Left renal pelvis (tissue), 4 donors: ENCODE data around the gene CCDC197. TPM values are rescaled to one million over a fixed set of nuclear protein-coding genes. Genes with fewer than 3 reads are reported as not detected.

ENCODE experiments used
- DNase-seq, 4 donors: peaks; one replicate each; pipeline ENCODE4 v3.0.0-alpha.2; 2013; ENCODE audit warnings: low read depth in 4 of 4, low spot score in 3 of 4
- polyA plus RNA-seq, 4 donors: library from polyadenylated mRNA; unstranded; fragments of 120-200 nt; gene quantifications; one replicate each; pipeline ENCODE4 v1.2.1, GENCODE V29; 2013; ENCODE audit not compliant: insufficient read length in 4 of 4

Gene CCDC197
- polyA plus RNA-seq, 4 donors = not detected

DNA sequence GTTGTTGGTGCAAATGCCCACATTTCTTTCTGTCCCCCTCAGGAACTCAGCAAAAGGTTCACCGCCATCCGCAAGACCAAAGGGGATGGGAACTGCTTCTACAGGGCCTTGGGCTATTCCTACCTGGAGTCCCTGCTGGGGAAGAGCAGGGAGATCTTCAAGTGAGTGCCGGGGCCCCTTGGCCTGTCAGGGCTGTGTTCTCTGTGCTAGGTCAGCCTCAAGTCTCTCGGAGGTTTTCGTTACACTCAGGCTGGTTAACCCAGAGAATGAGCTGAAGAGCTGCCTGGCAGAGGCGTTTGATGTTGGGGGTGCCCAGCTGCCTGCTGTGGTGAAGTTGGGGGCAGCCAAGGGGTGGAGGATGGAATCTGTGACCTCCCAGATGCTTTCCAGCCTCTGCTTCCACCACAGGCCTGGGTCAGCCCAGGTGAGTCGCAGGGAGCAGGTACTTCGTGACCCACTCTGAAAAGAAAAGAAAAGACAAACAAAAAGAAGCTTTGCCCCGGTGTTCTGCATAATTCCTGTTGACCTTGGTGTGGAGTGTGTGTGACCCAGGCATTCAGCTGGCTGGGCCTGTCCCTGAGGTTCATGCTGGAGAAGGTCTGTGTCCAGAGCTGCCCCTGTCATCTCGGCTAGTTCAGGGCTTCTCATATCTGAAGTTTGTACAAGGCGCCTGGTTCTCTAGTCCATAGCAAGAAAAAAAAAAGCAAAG is 42.0 kb downstream of the CCDC197 start:
- DNase-seq = no peak

DNA sequence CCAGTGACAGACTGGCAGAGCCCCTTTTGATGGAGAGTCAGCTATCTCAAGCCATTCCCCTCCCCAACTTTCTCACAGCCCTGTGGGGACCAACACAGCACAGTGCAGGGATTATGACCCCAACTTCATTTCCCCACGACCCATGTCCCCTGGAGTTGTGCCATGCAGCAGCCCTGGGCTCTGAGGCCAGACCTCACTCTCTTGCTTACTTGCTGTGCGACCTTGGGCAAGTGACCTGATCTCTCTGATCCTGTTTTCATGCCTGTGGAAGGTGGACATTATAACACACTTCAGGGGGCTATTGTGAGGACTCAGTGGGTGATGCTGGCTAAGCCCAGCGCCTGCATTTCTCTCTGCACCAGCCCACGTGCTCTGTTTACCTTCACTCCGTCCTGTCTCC is 43.1 kb downstream of the CCDC197 start:
- DNase-seq = no peak

DNA sequence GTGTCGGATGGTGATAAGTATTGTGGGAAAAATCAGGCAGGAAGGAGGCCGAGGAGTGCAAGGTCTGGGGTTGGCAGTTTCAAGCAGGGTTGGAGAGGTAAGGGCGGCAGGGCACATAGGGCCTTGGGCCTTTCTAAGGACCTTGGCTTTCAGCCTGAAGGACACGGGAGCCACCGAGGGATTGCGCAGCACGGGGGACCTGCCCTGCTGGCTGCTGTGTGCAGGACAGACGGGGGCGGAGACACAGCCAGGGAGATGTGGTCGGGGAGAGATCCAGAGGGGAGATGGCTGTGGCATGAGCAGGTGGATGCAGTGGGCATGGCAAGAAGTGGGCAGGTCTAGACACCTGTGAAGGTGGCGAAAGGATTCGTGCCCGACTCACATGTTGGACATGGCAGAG is 43.7 kb downstream of the CCDC197 start:
- DNase-seq = no peak

DNA sequence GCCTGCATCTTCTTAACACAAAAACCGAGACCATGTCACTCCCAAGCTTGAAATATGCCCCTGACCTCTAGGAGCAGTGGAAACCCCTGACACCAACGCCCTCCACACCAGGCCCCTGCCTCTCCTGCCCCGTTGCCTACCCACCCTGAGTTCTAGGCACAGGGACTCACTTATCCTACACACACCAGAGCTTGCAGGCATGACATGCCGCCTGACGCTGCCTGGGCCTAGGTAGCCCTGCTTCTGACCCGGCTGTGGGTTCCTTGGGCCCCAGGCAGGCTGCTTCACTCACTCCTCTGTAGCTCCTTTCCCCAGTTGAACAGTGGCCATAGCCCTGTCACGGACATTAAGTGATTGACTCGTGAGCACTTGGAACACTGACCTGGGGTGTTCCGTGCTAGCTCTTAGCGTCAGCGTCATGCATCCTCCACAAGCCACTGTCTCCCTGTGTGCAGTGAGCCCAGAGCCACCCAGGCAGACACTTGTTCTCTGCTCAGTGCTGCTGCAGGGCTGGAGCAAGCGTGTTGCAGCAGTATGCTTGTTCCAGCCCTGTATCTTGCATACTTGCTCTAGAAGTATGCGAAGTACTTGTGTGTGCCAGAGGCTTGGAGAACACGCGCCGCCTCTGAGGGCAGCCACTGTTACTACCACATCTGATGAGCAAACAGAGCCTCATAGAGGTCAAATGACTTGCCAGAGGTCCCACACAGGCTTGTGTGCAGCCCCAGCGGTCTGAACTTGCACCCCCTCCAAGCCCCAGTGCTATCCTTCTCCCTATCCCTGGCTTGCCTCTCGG is 44.6 kb downstream of the CCDC197 start:
- DNase-seq = no peak

DNA sequence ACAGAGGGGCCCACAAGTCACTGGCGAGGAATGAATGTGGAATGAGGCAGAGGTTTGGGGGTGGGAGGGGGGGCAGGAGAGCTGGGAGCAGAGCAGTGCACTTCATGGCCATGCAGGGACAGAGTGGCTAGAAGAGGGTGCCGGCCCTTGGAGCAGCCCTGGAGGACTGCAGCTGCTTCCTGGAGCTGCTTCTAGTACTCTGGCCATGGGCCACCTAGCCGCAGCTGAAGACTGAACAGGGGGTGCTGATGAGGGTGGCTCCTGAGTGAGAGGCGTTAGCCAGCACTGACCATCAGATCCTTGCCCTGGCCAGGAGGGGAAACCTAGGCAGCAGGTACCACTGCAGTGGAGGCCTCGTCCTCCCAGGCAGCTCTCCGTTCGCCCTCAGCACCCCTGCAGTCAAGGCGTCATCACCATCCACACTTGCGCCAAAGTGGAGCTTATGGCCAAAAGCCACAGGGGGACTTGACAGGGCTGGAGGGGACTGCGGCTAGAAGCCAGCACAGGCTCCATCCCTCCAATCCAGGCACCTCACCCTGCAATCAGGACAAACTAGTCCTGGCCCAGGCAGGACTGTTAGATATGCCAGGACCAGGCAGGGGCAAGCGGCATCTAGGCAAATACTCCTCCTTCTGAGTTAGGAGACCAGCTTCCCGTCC is 45.5 kb downstream of the CCDC197 start:
- DNase-seq = no peak

DNA sequence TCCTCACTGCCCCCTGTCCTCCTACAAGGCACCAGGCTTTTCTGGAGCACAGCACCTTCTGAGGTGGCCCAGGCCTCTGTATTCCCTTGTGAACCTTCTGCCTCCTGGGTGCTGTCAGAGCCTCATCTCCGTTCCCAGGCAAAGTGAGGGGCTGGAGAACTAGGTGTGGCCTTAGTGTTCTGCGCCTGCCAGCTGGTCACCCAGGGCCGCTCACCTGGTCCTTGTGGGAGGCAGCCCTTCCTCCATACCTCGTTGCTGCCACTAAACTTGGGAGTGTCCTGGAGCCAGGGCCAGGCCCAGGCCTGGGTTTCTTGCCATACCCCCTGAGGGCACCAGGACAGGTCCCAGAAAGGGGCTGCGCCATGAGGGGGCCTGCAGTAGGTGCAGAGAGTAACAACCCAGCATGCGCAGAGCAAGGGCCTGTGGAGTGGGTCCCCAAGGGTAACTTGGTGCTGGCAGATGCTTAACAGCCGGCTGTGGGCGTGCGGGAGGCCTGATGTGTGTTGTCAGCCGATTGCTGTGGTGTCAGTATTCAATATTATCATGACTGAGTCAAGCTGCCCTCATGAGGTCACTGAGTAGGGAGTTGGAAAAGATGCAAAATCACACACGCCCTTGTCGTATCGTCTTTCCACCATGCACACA is 46.1 kb downstream of the CCDC197 start:
- no peak for DNase-seq

DNA sequence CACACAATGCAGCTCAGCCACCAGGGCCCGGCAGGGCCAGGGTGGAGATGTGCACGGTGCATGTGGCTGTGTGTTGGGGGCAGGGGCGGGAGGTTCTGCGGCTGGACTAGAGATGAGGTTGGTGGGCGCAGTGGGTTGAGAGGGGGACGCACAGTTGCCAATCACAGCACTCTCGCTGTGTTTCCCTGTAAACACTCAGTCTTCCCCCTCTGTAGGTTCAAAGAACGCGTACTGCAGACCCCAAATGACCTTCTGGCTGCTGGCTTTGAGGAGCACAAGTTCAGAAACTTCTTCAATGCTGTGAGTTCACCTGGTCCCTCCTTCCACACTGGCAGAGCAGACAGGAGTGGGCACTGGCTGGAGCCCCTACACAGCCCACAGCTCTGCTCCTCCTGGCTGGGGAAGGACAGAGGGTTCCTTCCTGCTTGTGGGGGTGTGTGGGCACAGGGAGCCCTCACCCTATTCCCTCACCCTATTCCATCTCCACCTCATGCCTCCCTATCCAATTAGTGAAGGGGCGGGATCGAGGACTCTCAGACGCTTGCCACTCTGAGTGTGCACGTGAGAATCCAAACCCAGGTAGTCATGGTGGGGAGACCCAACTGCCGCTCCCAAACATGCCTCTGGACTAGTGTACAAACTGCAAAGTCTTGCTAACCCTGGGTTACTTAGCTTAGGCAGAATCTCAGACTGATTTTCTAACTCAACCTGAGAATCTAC is 46.8 kb downstream of the CCDC197 start:
- DNase-seq = no peak

DNA sequence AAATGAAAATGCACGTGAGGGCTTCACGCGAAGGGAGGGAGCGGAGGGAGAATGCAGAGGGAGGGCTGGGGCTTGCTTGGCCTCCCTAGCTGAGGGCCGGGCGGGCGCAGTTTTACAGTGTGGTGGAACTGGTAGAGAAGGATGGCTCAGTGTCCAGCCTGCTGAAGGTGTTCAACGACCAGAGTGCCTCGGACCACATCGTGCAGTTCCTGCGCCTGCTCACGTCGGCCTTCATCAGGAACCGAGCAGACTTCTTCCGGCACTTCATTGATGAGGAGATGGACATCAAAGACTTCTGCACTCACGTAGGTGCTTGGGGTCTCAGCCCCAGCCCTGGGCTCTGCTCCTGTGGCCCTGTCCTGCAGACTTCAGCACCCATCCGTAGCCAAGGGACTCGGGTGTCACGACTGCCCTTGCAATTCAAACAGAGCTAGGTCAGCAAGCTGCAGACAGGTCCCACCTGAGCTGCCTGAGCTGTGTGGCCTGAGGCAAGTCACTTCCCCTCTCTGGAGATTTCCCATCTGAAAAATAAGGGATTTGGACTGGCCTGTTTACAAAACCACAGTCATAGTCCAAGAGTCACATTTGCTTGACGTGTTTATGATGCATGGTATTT is 47.5 kb downstream of the CCDC197 start:
- DNase-seq = no peak

DNA sequence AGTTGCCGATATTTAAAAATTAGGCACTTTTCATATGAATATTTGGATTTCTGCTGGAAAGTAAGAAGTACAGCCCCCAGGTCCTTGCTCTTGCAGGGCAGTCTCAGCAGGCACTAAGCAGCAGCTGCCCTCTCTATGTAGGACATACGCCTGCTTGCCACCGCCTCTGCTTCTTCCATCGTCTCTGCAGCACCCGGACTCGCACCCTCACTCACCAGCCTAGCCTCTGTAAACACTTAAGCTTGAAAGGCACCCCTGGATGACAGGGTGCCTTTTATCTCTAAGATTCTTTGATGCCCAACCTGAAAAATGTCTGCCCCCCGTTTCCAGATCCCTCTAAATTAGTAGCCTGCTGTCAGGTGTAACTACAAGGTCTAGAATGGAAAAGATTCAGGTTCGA is 48.0 kb downstream of the CCDC197 start:
- DNase-seq = no peak

DNA sequence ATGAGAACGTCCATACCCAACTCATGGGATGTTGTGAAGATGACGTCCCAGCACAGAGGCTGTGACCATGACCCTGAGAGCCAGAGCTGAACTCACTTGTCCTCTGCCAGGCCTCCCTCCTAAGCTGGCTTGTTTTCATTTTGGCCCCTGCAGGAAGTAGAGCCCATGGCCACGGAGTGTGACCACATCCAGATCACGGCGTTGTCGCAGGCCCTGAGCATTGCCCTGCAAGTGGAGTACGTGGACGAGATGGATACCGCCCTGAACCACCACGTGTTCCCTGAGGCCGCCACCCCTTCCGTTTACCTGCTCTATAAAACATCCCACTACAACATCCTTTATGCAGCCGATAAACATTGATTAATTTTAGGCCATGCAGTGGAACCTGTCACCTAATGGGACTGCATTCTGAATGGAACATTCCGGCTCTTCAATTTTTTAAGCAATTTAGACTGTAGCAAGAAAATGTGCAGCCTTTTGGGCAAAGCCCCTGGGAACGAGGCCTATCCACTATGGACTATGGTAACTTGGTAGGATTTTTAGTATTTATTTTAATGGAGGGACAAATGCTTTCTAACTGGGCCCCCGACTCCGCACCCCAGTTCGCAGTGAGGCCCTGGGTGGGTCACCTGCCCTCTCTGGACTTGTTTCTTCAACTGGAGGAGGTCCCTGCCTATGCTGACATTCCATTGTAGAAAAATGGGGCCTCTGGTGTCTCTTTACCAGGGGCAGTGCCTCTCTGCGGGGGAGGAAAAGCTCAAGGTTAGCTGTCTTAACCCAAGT is 48.7 kb downstream of the CCDC197 start:
- DNase-seq = no peak

DNA sequence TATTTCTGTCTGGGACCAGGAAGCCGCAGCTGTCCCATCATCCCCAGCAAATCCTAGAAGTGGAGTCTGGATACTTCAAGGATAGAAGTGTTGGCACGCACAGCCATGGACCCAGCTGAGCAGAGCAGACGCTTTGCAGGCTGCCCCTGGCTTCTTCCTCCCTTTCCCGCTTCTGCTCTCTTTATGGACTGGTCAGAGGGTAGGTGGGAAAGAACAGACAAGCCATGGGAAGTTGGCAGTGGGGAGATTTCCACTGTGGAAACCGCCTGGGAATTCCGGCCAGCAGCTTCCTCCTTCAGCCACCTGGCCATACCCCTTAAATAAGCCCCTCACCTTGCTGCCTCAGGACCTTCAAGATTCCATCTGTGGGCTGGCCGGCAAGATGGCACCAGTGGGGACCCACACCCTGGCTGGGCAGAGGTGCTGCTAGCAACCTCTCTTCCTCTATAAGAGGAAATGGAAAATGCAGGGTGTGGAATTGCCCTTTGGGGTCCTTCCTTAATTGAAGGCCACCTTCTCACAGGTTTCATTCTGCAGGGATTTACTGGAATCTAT is 49.7 kb downstream of the CCDC197 start:
- no peak for DNase-seq

DNA sequence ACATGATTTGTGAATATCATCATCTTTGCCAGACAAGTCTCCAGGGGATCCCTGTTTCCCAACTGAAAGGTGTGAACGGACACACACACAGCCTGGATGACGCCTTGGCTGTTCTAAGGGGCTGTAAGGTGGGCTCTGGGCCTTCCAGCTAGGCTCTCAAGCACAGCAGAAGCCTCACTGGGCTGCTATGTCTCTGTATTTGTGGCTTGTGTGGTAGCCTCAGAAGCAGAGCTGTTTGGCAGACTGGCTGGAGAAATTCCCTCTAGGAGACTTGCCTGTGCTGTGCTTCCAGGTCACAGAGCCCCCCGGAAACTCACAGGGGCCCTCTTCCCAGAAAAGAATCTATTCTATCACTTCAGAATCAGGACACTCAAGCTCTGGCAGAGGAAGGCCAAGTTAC is 50.5 kb downstream of the CCDC197 start:
- no peak for DNase-seq

DNA sequence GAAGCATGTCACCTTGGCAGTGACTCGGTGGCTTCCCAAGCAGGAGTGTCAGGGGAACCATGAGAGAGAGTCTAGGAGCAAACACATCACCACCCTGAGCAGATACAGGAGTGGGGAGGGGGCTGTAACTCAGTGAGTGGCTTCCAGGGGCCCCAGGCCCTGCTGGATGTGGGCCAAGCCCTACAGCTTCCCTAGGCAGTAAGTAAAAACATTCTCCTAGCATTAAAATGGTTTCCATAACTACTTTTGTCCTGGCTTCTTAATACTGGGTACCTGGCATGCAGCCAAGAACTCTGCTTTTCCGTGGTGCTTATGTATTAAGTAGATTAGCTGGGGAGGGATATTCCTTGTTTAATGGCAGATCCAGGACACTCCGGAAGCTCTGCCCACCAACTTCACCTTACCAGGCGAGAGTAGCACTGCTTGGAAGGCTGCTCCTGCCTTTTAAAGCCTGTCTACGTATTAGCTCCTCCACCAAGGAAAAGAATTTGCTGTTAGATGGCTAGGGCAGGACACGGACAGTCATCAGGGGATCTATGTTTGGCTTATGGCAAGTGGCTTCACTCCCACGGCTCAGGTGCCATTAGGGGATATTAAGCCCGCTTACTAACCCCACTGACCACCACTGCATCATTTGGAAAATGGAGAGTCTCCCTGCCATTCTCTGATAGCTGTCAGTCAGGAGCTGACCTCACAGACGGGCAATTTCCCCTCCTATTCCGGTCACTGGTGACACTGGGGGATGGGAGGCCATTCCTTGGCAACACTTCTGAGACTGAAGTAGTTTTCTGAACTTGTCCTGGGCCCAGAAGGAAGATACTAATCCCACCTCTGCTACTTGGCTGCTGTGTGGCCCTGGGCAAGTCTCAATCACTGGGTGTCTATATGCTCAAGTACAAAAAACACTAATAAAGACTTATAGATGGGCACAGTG is 51.9 kb downstream of the CCDC197 start:
- no peak for DNase-seq

DNA sequence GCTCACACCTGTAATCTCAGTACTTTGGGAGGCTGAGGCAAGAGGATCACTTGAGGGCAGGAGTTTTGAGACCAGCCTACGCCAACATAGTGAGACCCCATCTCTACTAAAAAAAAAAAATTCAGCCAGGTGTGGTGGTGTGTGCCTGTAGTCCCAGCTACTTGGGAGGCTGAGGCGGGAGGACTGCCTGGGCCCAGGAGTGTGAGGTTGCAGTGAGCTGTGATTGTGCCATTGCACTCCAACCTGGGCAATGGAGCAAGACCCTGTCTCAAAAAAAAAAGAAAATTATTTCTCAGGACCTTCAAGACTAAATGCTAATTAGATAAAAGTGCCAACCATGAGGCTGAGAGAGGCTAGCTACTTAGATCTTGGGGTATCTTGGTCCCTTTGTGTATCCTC is 52.5 kb downstream of the CCDC197 start:
- DNase-seq = no peak

DNA sequence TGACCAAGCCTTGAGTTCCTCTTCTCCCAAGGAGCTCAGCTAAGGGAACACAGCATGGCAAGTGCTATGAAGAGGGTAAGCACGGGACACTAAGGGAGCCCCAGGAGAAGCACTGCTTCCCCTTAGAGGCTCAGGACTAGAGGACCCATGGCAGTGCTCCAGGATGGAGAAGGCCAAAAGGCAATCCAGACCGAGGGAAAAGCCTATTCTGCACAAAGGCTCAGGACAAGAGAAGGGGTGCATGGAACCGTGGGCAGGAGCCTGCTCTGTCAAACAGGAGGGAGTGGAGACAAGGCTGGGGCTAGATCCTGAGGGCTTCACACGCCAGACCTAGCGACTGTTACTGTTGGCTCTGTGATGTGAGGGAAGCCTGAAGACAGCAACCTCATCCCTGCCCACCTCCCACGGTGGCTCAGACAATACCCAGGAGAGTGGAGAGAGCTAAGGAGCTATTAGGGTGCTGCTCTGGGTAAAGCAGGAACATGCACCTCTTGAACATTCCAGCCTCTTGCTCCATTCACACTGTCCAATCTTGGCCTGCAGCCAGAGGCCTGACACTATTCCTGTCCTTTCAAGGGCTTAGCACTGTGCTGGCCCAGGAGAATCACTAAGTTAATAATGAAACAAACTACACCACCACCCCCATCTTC is 53.3 kb downstream of the CCDC197 start:
- no peak for DNase-seq

DNA sequence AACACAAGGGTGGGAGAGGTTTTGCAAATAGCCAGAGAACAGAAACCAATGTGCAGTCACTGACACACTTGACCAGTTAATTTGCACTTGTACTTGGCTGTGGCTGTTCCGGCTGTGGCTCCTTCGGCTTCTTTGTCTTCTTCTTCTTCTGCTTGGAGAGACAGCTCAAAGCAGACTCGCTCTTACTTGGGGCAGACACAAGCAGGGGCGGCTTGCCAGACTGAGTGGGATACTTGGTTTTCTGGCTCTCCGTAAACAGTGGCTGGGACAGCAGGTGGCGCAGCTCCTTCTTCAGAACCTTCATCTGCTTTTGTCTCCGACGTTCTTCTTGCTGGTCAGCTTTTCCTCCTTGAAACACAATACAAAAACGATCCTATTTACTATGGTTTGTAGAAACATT is 54.0 kb downstream of the CCDC197 start:
- DNase-seq = no peak

DNA sequence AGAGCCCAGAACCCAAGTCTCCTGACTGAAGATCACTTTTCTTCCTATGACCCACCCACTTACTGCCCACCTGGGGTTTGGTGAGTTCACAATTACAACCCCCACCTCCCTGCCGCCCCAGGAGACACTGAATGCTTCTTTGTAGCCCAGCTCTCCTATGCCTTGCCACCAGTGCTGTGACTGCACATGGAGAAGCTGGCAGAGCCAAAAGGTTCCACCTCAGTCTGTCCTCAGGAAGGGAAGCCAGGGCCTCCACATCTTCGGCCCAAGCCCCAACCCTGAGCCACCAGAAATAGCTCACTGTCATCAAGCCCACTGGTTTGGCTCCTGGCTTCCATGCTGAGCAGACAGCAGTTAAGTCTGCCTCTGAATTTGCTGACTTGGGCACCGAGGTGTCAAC is 54.7 kb downstream of the CCDC197 start:
- DNase-seq = no peak

DNA sequence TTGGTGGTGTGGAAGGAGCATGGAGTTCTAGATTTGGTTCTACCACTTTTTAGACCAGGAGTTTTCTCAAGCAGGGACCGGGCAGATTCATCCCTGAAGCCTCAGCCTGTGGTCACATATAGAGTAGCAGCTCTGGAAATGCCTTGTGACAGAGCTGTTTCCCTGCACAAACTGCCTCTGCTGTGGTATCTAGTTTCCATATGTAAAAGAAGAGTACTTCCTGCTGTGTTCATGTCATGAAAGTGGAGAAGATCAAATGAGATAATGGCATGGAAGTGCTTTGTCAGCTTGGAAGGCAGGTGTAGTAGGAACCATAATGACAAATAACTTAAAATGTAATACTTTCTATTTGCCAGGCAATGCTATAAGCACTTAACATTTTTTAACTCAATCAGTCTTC is 55.1 kb downstream of the CCDC197 start:
- no peak for DNase-seq
